GM12878 (cell line): Measurements from ENCODE around the gene NOS2. TPM values are rescaled to one million over a fixed set of nuclear protein-coding genes. Genes with fewer than 3 reads are reported as not detected.
"Not testable (repeated sequence)": the region's sequence is repeated elsewhere in the genome, so short reads cannot be mapped to it uniquely, and the experiment has no call there.

Experiments
- ATAC-seq: fragments of 200-7000 bp; cut with Tn5 transposase; 3 replicates; pipeline ENCODE4 v1.9.1; 2020; ENCODE audit warnings: mild to moderate bottlenecking, moderate library complexity
- BruUV-seq: library from RNA; stranded (reverse); fragments of 400-500 nt; replicated peaks from 2 replicates; lab custom pipeline; 2021; lab: Mats Ljungman, UMichigan
- CTCF ChIA-PET: fragments of 300-600 bp; sonication (Branson Sonifier 250); formaldehyde crosslinking; extraction: SDS; loops from one replicate; lab custom pipeline; 2021; ENCODE audit warnings: inconsistent platforms; lab: Yijun Ruan, JAX
- POLR2A ChIA-PET: fragments of 350-600 bp; formaldehyde crosslinking; extraction: SDS; loops from one replicate; lab custom pipeline; 2021; ENCODE audit warnings: inconsistent platforms; lab: Charles Lee
- RAD21 ChIA-PET: fragments of 300-600 bp; sonication (Branson Sonifier 250); formaldehyde crosslinking; loops from one replicate; lab custom pipeline; 2023; ENCODE audit warnings: antibody characterized with exemption; ENCODE audit not compliant: unreplicated experiment; lab: Charles Lee
- SMC1A ChIA-PET: fragments of 300-600 bp; sonication (Branson Sonifier 250); formaldehyde crosslinking; loops from one replicate; lab custom pipeline; 2023; ENCODE audit not compliant: unreplicated experiment, uncharacterized antibody; lab: Charles Lee
- DNase-seq: peaks from one replicate; pipeline ENCODE4 v3.0.0-alpha.2; 2011; ENCODE audit warnings: low read depth, low spot score
- FAIRE-seq: peaks from 3 replicates; lab custom pipeline; 2011; peaks lifted over from hg19 to GRCh38; lab: Jason Lieb, UNC
- H2AFZ ChIP-seq: 2 replicates; pipeline ENCODE4 v1.6.0; 2011; ENCODE audit warnings: low read depth, low read length, control low read depth; ENCODE audit not compliant: control insufficient read depth
- H3K27ac ChIP-seq: 2 replicates; pipeline ENCODE4 v1.5.1; 2011; ENCODE audit warnings: control low read depth; ENCODE audit not compliant: control insufficient read depth, insufficient read depth
- H3K27me3 ChIP-seq, 2 experiments: replicated peaks in 1 of 2; 2 replicates each; pipeline versions ENCODE4 v1.6.0 to v1.6.1; 2011; ENCODE audit warnings: low read length in 1 of 2; ENCODE audit not compliant: control insufficient read depth in 2 of 2, insufficient read depth in 2 of 2
- H3K36me3 ChIP-seq, 2 experiments: 2 replicates each; pipeline ENCODE4 v1.5.1; 2011; ENCODE audit warnings: low read length in 1 of 2; ENCODE audit not compliant: control insufficient read depth in 2 of 2, insufficient read depth in 2 of 2
- H3K4me1 ChIP-seq: 2 replicates; pipeline ENCODE4 v1.6.1; 2011; ENCODE audit warnings: mild to moderate bottlenecking, low read length, moderate library complexity, mixed read lengths; ENCODE audit not compliant: control insufficient read depth, insufficient read depth
- H3K4me2 ChIP-seq: 2 replicates; pipeline ENCODE4 v1.6.0; 2011; ENCODE audit warnings: control low read depth; ENCODE audit not compliant: control insufficient read depth, insufficient read depth
- H3K4me3 ChIP-seq: fragments of 200-600 bp; sonication (generic); 2 replicates; pipeline ENCODE4 v1.5.1; 2016
- H3K79me2 ChIP-seq: 2 replicates; pipeline ENCODE4 v1.6.0; 2011; ENCODE audit warnings: low read length; ENCODE audit not compliant: control insufficient read depth, insufficient read depth
- H3K9ac ChIP-seq: 2 replicates; pipeline ENCODE4 v1.8.0; 2011; ENCODE audit warnings: low read length, control low read depth, mixed read lengths; ENCODE audit not compliant: control insufficient read depth, insufficient read depth
- H3K9me3 ChIP-seq: replicated peaks from 3 replicates; pipeline ENCODE4 v1.5.1; 2011; ENCODE audit warnings: mild to moderate bottlenecking, low read length; ENCODE audit not compliant: control insufficient read depth, insufficient read depth
- H4K20me1 ChIP-seq: 2 replicates; pipeline ENCODE4 v1.6.0; 2011; ENCODE audit not compliant: control insufficient read depth, insufficient read depth
- ASH2L ChIP-seq: fragments of 300-600, 200-600 bp; sonication (generic); IDR thresholded peaks from 2 replicates; pipeline ENCODE4 v1.6.1; 2017; ENCODE audit warnings: low read depth, mild to moderate bottlenecking, borderline replicate concordance
- CBX3 ChIP-seq: fragments of 200-600 bp; sonication (generic); IDR thresholded peaks from 2 replicates; pipeline ENCODE4 v1.6.1; 2016; ENCODE audit warnings: low read depth, borderline replicate concordance
- CHD4 ChIP-seq: fragments of 200-600 bp; sonication (generic); IDR thresholded peaks from 2 replicates; pipeline ENCODE4 v1.6.1; 2016; ENCODE audit warnings: mild to moderate bottlenecking
- HCFC1 ChIP-seq: fragments of 150-350 bp; IDR thresholded peaks from 2 replicates; pipeline ENCODE4 v1.6.1; 2014; ENCODE audit warnings: low read length
- IKZF2 ChIP-seq, 2 experiments: fragments of 450-650 bp; IDR thresholded peaks; 2 replicates each; pipeline ENCODE4 v1.6.1; 2017; ENCODE audit warnings: mild to moderate bottlenecking in 2 of 2, moderate library complexity in 2 of 2
- KAT2A ChIP-seq: conservative IDR thresholded peaks from 2 replicates; pipeline ENCODE4 v1.6.1; 2011; ENCODE audit warnings: low read depth, low read length; ENCODE audit not compliant: control insufficient read depth
- MYC ChIP-seq: IDR thresholded peaks from 2 replicates; pipeline ENCODE4 v1.6.1; 2011; ENCODE audit warnings: mild to moderate bottlenecking, low read length, moderate library complexity, inconsistent platforms; ENCODE audit not compliant: insufficient read depth, insufficient replicate concordance, insufficient read length, severe bottlenecking
- RELA ChIP-seq: fragments of 450-650 bp; IDR thresholded peaks from 2 replicates; pipeline ENCODE4 v1.8.0; 2014; ENCODE audit warnings: borderline replicate concordance; ENCODE audit not compliant: partially characterized antibody
- SPI1 ChIP-seq: IDR thresholded peaks from 2 replicates; pipeline ENCODE4 v1.6.1; 2011; ENCODE audit warnings: low read depth, mild to moderate bottlenecking, low read length, moderate library complexity, borderline replicate concordance; ENCODE audit not compliant: insufficient read depth
- TCF3 ChIP-seq: IDR thresholded peaks from 2 replicates; pipeline ENCODE4 v1.6.1; 2012; ENCODE audit warnings: low read depth, mild to moderate bottlenecking, low read length, borderline replicate concordance; ENCODE audit not compliant: insufficient read depth
- ZBTB11 ChIP-seq: fragments of 450-650 bp; formaldehyde crosslinking; IDR thresholded peaks from 2 replicates; pipeline ENCODE4 v1.5.0; 2022; ENCODE audit warnings: mild to moderate bottlenecking, missing genetic modification characterization
- ZNF622 ChIP-seq: fragments of 450-650 bp; IDR thresholded peaks from 2 replicates; pipeline ENCODE4 v1.6.1; 2017; ENCODE audit warnings: mild to moderate bottlenecking, inconsistent platforms
- WGBS: methylation state at CpG from one replicate; pipeline ENCODE4 v1.1.6; 2016; ENCODE audit warnings: low lambda C conversion rate; ENCODE audit not compliant: insufficient replicate concordance, insufficient coverage; ENCODE audit errors: missing lambda C conversion rate; 5-methylcytosine and 5-hydroxymethylcytosine counted together
- in situ Hi-C: fragments of 300-500 bp; cut with MboI; formaldehyde crosslinking; loops from 9 replicates; pipeline ENCODE4 v1.14.3; 2018; ENCODE audit warnings: mixed read lengths
- intact Hi-C: fragments of 100-400 bp; cut with micrococcal nuclease; formaldehyde crosslinking; loops from one replicate; pipeline ENCODE4 v1.14.2; 2022; ENCODE audit not compliant: unreplicated experiment
- polyA plus RNA-seq, 11 experiments: library from polyadenylated mRNA; depleted of rRNA in 4 of 11; unstranded in 6 of 11; stranded (reverse) in 5 of 11; fragments of >200 nt; fragmentation: Nextera tagmentation in 4 of 11; fragmentation: Illumina TruSeq in 1 of 11; extraction: Ambion mirVana in 4 of 11; extraction: Trizol in 1 of 11; gene quantifications; 1 replicate in 1 of 11; 2 replicates in 10 of 11; pipeline versions ENCODE4 v1.2.1 to v1.2.3, GENCODE V29; 2011 to 2016; ENCODE audit warnings: inconsistent platforms in 2 of 11, missing spikeins in 2 of 11, low read depth in 1 of 11
- total RNA-seq, 4 experiments: library from RNA; depleted of rRNA in 3 of 4; stranded (reverse); fragments of >200 nt in 3 of 4; fragmentation: Illumina TruSeq in 1 of 4; extraction: Trizol in 1 of 4; gene quantifications; 2 replicates each; pipeline versions ENCODE4 v1.2.1 to v1.2.3, GENCODE V29; 2013 to 2021
- TF ChIP-seq, protein P1 (sequence below): IDR thresholded peaks from 2 replicates; pipeline ENCODE4 v1.6.1; 2011; ENCODE audit warnings: borderline replicate concordance, low read depth, mild to moderate bottlenecking, moderate library complexity, low read length; ENCODE audit not compliant: insufficient read depth, poor library complexity, severe bottlenecking

NOS2 gene
- total and polyA plus RNA-seq, 10 of the 15 experiments (the other 5 are each of a cell fraction or from before 2014, with no cell fraction given) = 0.01 to 0.05 (median 0.01) TPM; not detected in 7

GRCh38 chr17:27822108-27822507 is 21.8 kb upstream of the NOS2 start:
- BruUV-seq, H3K4me1 ChIP-seq, H3K27ac ChIP-seq, POLR2A ChIA-PET, RAD21 ChIA-PET, in situ Hi-C loops, H3K36me3 ChIP-seq, FAIRE-seq, DNase-seq, H3K4me3 ChIP-seq, CTCF ChIA-PET, SMC1A ChIA-PET, H3K79me2 ChIP-seq, intact Hi-C loops, H3K9ac ChIP-seq, H3K4me2 ChIP-seq, H4K20me1 ChIP-seq, H2AFZ ChIP-seq, H3K9me3 ChIP-seq, H3K27me3 ChIP-seq, ATAC-seq: not testable (repeated sequence)
- 86% methylated on average over 10 of the region's 10 CpGs for WGBS

DNA sequence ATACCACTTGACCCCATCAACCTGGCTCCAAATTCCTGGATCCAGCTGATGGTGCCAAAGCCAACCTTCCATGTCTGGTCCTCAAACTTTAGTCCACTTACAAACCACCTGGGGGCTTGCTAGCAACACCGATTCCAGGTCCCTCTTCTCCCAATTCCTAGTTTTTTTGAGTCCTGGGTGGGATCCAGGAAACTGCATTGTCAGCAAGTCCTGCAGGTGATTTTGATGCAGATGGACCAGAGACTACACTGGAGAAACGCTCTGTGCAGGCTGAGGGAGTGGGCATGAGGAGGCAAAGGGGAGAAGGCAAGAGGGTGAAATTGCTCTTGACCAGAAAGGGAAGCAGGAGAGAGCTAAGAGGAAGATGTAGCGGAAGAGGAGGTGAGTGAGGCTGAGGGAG is 21.0 kb upstream of the NOS2 start:
- Histone ChIP-seq H3K9me3 (no peaks in the 10 kb centered on the region; the same call in 2 of the 3 replicates), H3K4me2 (no peak overlapping the region), H2AFZ (no peak overlapping the region), H3K4me1 (no peaks in the 10 kb centered on the region), H3K27me3 (no peaks in the 10 kb centered on the region), H3K4me3 (no peak overlapping the region), H3K36me3 (no peaks in the 10 kb centered on the region), H3K9ac (no peak overlapping the region), H3K79me2 (no peaks in the 10 kb centered on the region), H4K20me1 (no peaks in the 10 kb centered on the region), H3K27ac (no peak overlapping the region)
- ATAC-seq = no peak
- RAD21 ChIA-PET = no interaction called here
- in situ Hi-C loops (no loop called here), intact Hi-C loops (no loop called here)
- no peak for DNase-seq
- no TSS peak for BruUV-seq
- TF ChIP-seq KAT2A (no peak), CBX3 (no peak), ZBTB11 (CRISPR knock-in tag) (no peak), SPI1 (no peak), CHD4 (no peak), TCF3 (no peak), HCFC1 (no peak), MYC (no peak), IKZF2 (IDR thresholded peaks at IDR 0.05) (no peak), RELA (no peak), ZNF622 (no peak), ASH2L (no peak)
- TF ChIP-seq, protein P1, sequence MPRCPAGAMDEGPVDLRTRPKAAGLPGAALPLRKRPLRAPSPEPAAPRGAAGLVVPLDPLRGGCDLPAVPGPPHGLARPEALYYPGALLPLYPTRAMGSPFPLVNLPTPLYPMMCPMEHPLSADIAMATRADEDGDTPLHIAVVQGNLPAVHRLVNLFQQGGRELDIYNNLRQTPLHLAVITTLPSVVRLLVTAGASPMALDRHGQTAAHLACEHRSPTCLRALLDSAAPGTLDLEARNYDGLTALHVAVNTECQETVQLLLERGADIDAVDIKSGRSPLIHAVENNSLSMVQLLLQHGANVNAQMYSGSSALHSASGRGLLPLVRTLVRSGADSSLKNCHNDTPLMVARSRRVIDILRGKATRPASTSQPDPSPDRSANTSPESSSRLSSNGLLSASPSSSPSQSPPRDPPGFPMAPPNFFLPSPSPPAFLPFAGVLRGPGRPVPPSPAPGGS = no peak
- POLR2A ChIA-PET = no interaction called here
- SMC1A ChIA-PET = no interaction called here
- CTCF ChIA-PET = interaction anchor here (1.5 to 2.0 kb wide), 3 partner anchors 16 to 72 kb away, joined by 3 to 7 read pairs (median 3); partner anchors contain the start of gene LYRM9
- WGBS = 63% methylated on average over 3 of the region's 3 CpGs
- FAIRE-seq = no peak
